Osteocyte (in vitro differentiated cells): Measurements from ENCODE around the gene KIF16B. TPM values are rescaled to one million over a fixed set of nuclear protein-coding genes. Genes with fewer than 3 reads are reported as not detected.
"Not testable (repeated sequence)": the region's sequence is repeated elsewhere in the genome, so short reads cannot be mapped to it uniquely, and the experiment has no call there.

Source experiments
- DNase-seq: peaks from one replicate; pipeline ENCODE4 v3.0.0; 2021; ENCODE audit warnings: mixed read lengths; ENCODE audit not compliant: unreplicated experiment; ENCODE audit errors: extremely low spot score
- H3K27ac Mint-ChIP-seq: one replicate; pipeline ENCODE4 v1.8.0; 2021; ENCODE audit warnings: mild to moderate bottlenecking, mixed read lengths; ENCODE audit not compliant: unreplicated experiment
- H3K27me3 Mint-ChIP-seq: one replicate; pipeline ENCODE4 v1.8.0; 2021; ENCODE audit warnings: mixed read lengths; ENCODE audit not compliant: unreplicated experiment
- H3K36me3 Mint-ChIP-seq: one replicate; pipeline ENCODE4 v1.8.0; 2021; ENCODE audit warnings: mixed read lengths; ENCODE audit not compliant: unreplicated experiment
- H3K4me1 Mint-ChIP-seq: one replicate; pipeline ENCODE4 v1.8.0; 2021; ENCODE audit warnings: mixed read lengths; ENCODE audit not compliant: unreplicated experiment
- H3K4me3 Mint-ChIP-seq: one replicate; pipeline ENCODE4 v1.8.0; 2021; ENCODE audit warnings: mild to moderate bottlenecking, moderate library complexity, mixed read lengths; ENCODE audit not compliant: unreplicated experiment
- H3K9me3 Mint-ChIP-seq: one replicate; pipeline ENCODE4 v1.8.0; 2021; ENCODE audit warnings: mixed read lengths; ENCODE audit not compliant: unreplicated experiment
- total RNA-seq: library from RNA; stranded (reverse); gene quantifications from 2 replicates; pipeline ENCODE4 v1.2.1, GENCODE V29; 2021
- TF ChIP-seq, protein P1 (sequence below): fragments of 200-600 bp; sonication (generic); IDR thresholded peaks from 2 replicates; pipeline ENCODE4 v1.5.0; 2021; ENCODE audit warnings: antibody characterized with exemption, mild to moderate bottlenecking, moderate library complexity

KIF16B gene
- total RNA-seq, 1 donor from 2014 or later: 10.2 TPM

DNA sequence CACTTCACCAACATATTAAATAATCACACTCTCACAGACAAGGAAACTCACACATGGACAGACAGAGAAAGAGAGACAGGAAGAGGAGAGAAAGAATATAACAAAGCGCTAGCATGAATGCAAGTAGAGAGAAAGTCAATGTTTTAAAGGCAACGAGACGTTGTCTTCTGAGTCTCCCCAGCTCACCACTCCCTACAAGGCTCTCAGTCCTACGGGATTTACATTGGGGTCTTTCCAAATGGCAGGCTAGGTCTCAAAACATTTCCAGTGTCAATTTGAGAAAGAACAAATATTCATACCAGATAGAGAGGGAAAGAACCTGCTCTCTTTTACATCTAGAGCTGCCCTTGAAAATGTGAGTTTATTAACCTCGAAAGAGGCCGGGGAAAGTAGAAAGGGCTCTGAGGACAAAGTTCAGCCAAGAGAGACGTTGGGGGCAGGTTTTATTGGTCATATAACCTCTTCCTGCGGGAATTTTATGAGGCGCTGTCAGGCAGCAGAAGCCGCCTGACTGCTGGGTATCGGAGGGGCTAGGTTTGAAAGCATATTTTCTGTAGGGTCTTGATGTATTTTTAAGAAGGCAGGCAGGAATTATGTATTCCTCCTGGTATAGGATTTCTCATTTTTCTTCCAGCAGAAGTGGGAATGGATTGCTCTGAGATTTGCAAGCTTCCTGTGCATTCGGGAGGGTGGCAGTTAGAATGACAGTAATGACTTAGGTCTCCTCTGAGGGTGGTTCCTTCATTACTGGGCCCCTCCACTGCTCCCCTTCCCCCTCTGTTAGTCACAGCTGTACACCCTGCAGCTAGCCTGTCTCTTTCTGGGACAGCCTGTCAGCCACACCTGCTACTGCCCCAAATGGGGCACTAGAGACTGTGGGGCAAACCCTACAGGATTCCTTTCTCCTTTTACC is 34.4 kb upstream of the KIF16B start:
- H3K4me1 Mint-ChIP-seq: no peaks in the 10 kb centered on the region
- H3K27me3 Mint-ChIP-seq: peaks cover 4% of the 10 kb centered on the region
- TF ChIP-seq, protein P1, sequence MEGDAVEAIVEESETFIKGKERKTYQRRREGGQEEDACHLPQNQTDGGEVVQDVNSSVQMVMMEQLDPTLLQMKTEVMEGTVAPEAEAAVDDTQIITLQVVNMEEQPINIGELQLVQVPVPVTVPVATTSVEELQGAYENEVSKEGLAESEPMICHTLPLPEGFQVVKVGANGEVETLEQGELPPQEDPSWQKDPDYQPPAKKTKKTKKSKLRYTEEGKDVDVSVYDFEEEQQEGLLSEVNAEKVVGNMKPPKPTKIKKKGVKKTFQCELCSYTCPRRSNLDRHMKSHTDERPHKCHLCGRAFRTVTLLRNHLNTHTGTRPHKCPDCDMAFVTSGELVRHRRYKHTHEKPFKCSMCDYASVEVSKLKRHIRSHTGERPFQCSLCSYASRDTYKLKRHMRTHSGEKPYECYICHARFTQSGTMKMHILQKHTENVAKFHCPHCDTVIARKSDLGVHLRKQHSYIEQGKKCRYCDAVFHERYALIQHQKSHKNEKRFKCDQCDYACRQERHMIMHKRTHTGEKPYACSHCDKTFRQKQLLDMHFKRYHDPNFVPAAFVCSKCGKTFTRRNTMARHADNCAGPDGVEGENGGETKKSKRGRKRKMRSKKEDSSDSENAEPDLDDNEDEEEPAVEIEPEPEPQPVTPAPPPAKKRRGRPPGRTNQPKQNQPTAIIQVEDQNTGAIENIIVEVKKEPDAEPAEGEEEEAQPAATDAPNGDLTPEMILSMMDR: no peak
- no peaks in the 10 kb centered on the region for H3K36me3 Mint-ChIP-seq
- no peak overlapping the region for H3K4me3 Mint-ChIP-seq
- H3K27ac Mint-ChIP-seq: no peak overlapping the region
- no peaks in the 10 kb centered on the region for H3K9me3 Mint-ChIP-seq
- no peak for DNase-seq

DNA sequence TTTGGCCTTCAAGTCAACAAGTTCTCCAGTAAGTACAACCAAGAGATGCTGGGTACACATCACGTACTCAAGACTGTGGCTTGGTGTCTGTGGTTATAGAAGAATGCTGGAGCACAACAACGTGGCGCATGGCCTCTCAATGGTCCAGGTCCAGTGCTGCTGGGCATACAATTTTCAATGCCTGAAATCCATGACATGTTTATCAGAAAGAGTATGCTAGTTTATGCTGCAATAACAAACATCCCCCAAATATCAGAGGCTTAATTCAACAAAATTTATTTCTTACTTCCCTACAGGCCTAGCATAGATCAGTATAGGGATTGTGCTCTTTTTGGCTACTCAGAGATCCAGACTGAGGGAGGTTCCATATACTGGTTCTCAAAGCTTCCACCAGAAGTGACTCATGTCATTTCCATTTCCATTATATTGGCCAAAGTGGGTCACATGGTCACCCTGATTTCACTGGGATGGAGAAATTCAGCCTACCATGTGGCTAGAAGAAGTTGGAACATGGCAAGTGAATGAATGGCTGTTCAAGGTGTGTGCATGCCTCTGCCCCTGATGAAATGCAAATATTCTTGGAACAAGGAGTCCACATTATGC is 33.3 kb upstream of the KIF16B start:
- H3K4me1 Mint-ChIP-seq: no peaks in the 10 kb centered on the region
- no peaks in the 10 kb centered on the region for H3K9me3 Mint-ChIP-seq
- H3K36me3 Mint-ChIP-seq: no peaks in the 10 kb centered on the region
- H3K27me3 Mint-ChIP-seq: peaks cover 4% of the 10 kb centered on the region
- H3K27ac Mint-ChIP-seq: no peak overlapping the region
- no peak for DNase-seq
- TF ChIP-seq, protein P1: no peak
- H3K4me3 Mint-ChIP-seq: no peak overlapping the region

DNA sequence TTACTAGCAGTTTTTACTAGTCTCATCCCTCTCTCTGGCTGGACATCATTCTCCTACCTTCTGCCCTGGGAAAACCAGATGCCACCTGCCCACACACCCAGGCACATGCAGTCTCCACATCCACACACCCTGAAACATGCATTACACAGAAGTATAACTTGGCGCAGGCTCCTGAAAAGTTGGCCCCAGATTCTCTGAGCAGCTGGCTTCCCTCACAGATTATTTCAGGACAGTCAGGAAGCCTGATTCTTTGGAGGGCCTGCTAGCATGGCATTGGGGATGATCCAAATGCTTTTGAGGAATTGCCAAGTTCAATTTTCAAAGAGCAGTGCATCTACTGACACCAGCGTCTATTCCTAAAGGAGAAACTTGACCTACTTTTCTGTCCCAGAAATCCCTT is 27.8 kb upstream of the KIF16B start:
- TF ChIP-seq, protein P1: no peak
- Mint-ChIP-seq H3K36me3 (no peaks in the 10 kb centered on the region), H3K9me3 (no peaks in the 10 kb centered on the region), H3K4me3 (no peak overlapping the region), H3K27me3 (peaks cover 4% of the 10 kb centered on the region), H3K27ac (no peak overlapping the region), H3K4me1 (no peaks in the 10 kb centered on the region)
- no peak for DNase-seq

DNA sequence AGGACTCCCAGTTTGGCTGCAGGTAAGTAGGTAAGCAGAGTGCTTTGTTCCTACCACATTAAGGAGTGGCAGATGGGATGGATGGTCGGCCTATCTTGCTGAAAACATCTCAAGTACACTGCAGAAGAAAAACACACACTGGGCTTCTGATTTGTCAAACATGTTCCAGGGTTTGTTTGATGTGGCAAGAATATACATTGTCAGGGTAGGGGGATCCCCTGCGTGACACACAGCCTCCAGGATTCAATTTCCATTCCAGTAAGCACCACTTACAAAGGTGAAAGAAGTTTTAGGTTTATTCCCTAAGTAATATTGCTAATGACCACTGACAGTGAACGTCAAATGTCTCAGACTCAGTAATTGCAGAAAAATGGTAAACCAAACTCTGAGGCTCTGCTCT is 26.0 kb upstream of the KIF16B start:
- Mint-ChIP-seq H3K9me3 (no peaks in the 10 kb centered on the region), H3K27ac (no peak overlapping the region), H3K4me3 (no peak overlapping the region), H3K27me3 (peaks cover 19% of the 10 kb centered on the region), H3K36me3 (no peaks in the 10 kb centered on the region), H3K4me1 (no peaks in the 10 kb centered on the region)
- TF ChIP-seq, protein P1: no peak
- DNase-seq: no peak

DNA sequence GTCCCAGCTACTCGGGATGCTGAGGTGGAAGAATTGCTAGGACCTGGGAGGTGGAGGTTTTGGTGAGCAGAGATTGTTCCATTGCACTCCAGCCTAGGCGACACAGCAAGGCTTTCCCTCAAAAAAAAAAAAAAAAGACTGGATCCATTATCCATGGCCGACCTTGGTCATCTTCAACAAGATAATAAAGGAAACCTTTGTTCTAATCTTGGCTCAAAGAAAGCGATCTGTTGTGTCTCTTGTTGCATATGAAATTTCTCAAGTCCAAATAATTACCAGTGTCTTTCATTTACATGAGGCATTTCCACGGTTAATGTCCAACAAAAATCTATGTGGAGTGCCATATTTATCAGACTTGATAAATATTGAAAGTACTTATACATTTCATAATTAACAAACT is 23.7 kb upstream of the KIF16B start:
- Mint-ChIP-seq H3K36me3 (no peaks in the 10 kb centered on the region), H3K27me3 (peaks cover 33% of the 10 kb centered on the region), H3K4me3 (no peak overlapping the region), H3K4me1 (no peaks in the 10 kb centered on the region), H3K9me3 (no peaks in the 10 kb centered on the region), H3K27ac (no peak overlapping the region)
- DNase-seq: no peak
- TF ChIP-seq, protein P1: no peak

DNA sequence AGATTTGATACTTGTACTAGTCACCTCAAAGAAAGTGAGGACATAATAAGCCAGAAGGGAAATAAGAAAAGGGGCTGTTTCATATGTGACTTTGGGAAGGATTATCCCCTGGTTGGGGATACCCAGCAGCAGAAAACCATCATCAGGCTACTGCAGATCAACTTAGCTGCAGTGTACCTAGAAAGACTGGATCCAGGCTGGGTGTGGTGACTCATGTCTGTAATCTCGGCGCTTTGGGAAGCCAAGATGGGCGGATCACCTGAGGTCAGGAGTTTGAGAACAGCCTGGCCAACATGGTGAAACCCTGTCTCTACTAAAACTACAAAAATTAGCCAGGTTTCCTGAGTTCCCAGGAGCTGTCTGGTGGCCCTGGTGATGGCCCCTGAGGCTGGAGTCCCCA is 23.2 kb upstream of the KIF16B start:
- DNase-seq, H3K9me3 Mint-ChIP-seq, H3K4me3 Mint-ChIP-seq, H3K4me1 Mint-ChIP-seq, H3K36me3 Mint-ChIP-seq, H3K27ac Mint-ChIP-seq: not testable (repeated sequence)
- peaks cover 37% of the 10 kb centered on the region for H3K27me3 Mint-ChIP-seq
